Measurements from ENCODE around the gene CXCR5. TPM values are rescaled to one million over a fixed set of nuclear protein-coding genes. Genes with fewer than 3 reads are reported as not detected.

CXCR5 gene
- total RNA-seq, 1 donor from 2014 or later: under 0.01 TPM

DNA sequence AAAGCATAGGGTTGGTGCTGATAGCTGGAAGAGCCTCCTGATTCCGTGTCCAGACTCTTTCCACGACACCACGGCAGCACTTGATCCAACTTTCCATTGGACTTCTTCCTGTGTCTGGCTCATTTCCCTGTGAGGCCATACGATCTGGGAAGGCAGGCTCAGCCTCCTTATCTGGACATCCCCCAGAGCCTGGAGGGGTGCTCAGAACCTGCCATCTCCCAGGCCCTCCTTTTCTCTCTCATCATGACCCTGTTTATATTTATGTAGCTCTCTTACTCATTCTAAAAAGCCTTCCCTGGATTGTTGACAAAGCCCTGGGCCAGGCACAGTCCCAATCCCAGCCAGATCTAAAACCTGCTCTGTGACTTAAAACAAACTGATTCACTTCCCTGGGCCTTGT, 49.8 kb downstream of the CXCR5 start:
- Histone ChIP-seq H3K36me3 (ENCODE audit: control insufficient read depth, insufficient read depth, low read length) (no peaks in the 10 kb centered on the region), H3K27me3 (ENCODE audit: control insufficient read depth, insufficient read depth, low read length) (no peaks in the 10 kb centered on the region), H3K4me3 (ENCODE audit: low read depth, low read length) (no peak overlapping the region)
- DNase-seq (ENCODE audit: low read depth): no peak
- no peak for TF ChIP-seq CTCF (IDR thresholded peaks at IDR 0.05; ENCODE audit: insufficient read depth, low read length, poor library complexity, severe bottlenecking)

- H3K27me3 ChIP-seq (ENCODE audit: control insufficient read depth, insufficient read depth, low read length): no peaks in the 10 kb centered on the region
- H3K36me3 ChIP-seq (ENCODE audit: control insufficient read depth, insufficient read depth, low read length): no peaks in the 10 kb centered on the region
- no peak for DNase-seq (ENCODE audit: low read depth)
- H3K4me3 ChIP-seq (ENCODE audit: low read depth, low read length): no peak overlapping the region
- no peak for TF ChIP-seq CTCF (IDR thresholded peaks at IDR 0.05; ENCODE audit: insufficient read depth, low read length, poor library complexity, severe bottlenecking)
Observed at GRCh38 chr11:118935376-118935775, 51.7 kb downstream of the CXCR5 start.

- Histone ChIP-seq H3K36me3 (ENCODE audit: control insufficient read depth, insufficient read depth, low read length) (no peaks in the 10 kb centered on the region), H3K27me3 (ENCODE audit: control insufficient read depth, insufficient read depth, low read length) (no peaks in the 10 kb centered on the region), H3K4me3 (ENCODE audit: low read depth, low read length) (no peak overlapping the region)
- TF ChIP-seq CTCF (IDR thresholded peaks at IDR 0.05; ENCODE audit: insufficient read depth, low read length, poor library complexity, severe bottlenecking): no peak
- DNase-seq (ENCODE audit: low read depth): peak; percentile 79
Observed at GRCh38 chr11:118938491-118939403, 55.1 kb downstream of the CXCR5 start.

GRCh38 chr11:118939404-118939915, 55.8 kb downstream of the CXCR5 start:
- H3K4me3 ChIP-seq (ENCODE audit: low read depth, low read length): no peak overlapping the region
- H3K36me3 ChIP-seq (ENCODE audit: control insufficient read depth, insufficient read depth, low read length): no peaks in the 10 kb centered on the region
- no peaks in the 10 kb centered on the region for H3K27me3 ChIP-seq (ENCODE audit: control insufficient read depth, insufficient read depth, low read length)
- no peak for TF ChIP-seq CTCF (IDR thresholded peaks at IDR 0.05; ENCODE audit: insufficient read depth, low read length, poor library complexity, severe bottlenecking)
- DNase-seq (ENCODE audit: low read depth): no peak

GRCh38 chr11:118939953-118940598, 56.4 kb downstream of the CXCR5 start:
- Histone ChIP-seq H3K27me3 (ENCODE audit: control insufficient read depth, insufficient read depth, low read length) (no peaks in the 10 kb centered on the region), H3K4me3 (ENCODE audit: low read depth, low read length) (no peak overlapping the region), H3K36me3 (ENCODE audit: control insufficient read depth, insufficient read depth, low read length) (no peaks in the 10 kb centered on the region)
- TF ChIP-seq CTCF (IDR thresholded peaks at IDR 0.05; ENCODE audit: insufficient read depth, low read length, poor library complexity, severe bottlenecking): no peak
- DNase-seq (ENCODE audit: low read depth): no peak

Data from kidney epithelial cell (primary cell).